ENCODE measurements around the gene MZB1.

GRCh38 chr5:139388198-139388821 lies 1.4 kb downstream of the MZB1 start:
- TF ChIP-seq CTCF (IDR thresholded peaks at IDR 0.05; ENCODE audit: poor library complexity, severe bottlenecking): no peak
- no peak for TF ChIP-seq SMC3 (conservative IDR thresholded peaks at IDR 0.05; ENCODE audit: poor library complexity)
- no peak for TF ChIP-seq EP300 (conservative IDR thresholded peaks at IDR 0.05; ENCODE audit: poor library complexity, severe bottlenecking)
- no peak for TF ChIP-seq TAF1 (IDR thresholded peaks at IDR 0.05; ENCODE audit: low read depth)
- no peak for TF ChIP-seq RAD21 (conservative IDR thresholded peaks at IDR 0.05)
- no peak for TF ChIP-seq POLR2AphosphoS5 (IDR thresholded peaks at IDR 0.05)
- TF ChIP-seq MXI1 (conservative IDR thresholded peaks at IDR 0.05; ENCODE audit: poor library complexity, severe bottlenecking): no peak

Data from neural cell (in vitro differentiated cells).